Measurements from ENCODE around the gene HIRIP3.

DNA sequence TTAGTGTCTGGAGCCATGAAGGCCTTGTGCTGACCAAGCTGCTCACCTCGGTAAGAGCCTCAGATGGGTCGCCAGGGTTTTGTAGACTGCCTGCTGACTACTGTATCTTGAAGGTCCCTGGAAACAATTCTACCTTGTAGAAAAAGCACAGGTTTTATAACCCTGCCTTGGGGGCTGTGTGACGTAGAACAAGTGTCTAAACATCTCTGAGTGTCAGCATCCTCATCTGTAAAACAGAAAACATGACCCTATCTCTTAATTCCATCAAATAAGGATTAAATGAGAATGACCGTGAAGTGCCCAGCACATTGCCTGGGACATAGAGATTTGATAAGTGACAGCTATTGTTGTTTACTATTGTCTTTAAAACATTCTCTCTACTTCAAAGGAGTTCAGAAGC is 27.2 kb downstream of the HIRIP3 start:
- no peak for TF ChIP-seq GATA3 (IDR thresholded peaks at IDR 0.05; ENCODE audit: low read depth, low read length)
- no peak for TF ChIP-seq GATA2 (IDR thresholded peaks at IDR 0.05; ENCODE audit: low read depth, low read length)

Data from SH-SY5Y (cell line).